OCI-LY7 (cell line): Measurements from ENCODE around the gene TMEM178B.
"Not testable (repeated sequence)": the region's sequence is repeated elsewhere in the genome, so short reads cannot be mapped to it uniquely, and the experiment has no call there.

Experiments used
- EZH2phosphoT487 ChIP-seq: fragments of 200-600 bp; sonication (generic); IDR thresholded peaks from 2 replicates; pipeline ENCODE4 v1.6.1; 2018; ENCODE audit warnings: low read depth, borderline replicate concordance, mild to moderate bottlenecking, mixed run types, antibody characterized with exemption, low read length, moderate library complexity, mixed read lengths
- TF ChIP-seq, protein P1 (sequence below): fragments of 200-600 bp; sonication (generic); conservative IDR thresholded peaks from 2 replicates; pipeline ENCODE4 v1.5.1; 2014; ENCODE audit warnings: mild to moderate bottlenecking, antibody characterized with exemption, low read length, moderate library complexity, mixed read lengths

- TF ChIP-seq, protein P1, sequence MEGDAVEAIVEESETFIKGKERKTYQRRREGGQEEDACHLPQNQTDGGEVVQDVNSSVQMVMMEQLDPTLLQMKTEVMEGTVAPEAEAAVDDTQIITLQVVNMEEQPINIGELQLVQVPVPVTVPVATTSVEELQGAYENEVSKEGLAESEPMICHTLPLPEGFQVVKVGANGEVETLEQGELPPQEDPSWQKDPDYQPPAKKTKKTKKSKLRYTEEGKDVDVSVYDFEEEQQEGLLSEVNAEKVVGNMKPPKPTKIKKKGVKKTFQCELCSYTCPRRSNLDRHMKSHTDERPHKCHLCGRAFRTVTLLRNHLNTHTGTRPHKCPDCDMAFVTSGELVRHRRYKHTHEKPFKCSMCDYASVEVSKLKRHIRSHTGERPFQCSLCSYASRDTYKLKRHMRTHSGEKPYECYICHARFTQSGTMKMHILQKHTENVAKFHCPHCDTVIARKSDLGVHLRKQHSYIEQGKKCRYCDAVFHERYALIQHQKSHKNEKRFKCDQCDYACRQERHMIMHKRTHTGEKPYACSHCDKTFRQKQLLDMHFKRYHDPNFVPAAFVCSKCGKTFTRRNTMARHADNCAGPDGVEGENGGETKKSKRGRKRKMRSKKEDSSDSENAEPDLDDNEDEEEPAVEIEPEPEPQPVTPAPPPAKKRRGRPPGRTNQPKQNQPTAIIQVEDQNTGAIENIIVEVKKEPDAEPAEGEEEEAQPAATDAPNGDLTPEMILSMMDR = not testable (repeated sequence)
- not testable (repeated sequence) for TF ChIP-seq EZH2phosphoT487
These were observed 256.4 kb downstream of the TMEM178B start for GRCh38 chr7:141330285-141330684.
